Measurements from ENCODE around the gene TMCC1. TPM values are rescaled to one million over a fixed set of nuclear protein-coding genes. Genes with fewer than 3 reads are reported as not detected.

Gene TMCC1
- total RNA-seq, 4 donors from 2014 or later, result 4.1 to 21.8 (median 14.5) TPM

- Histone ChIP-seq H3K4me3 (no peak overlapping the region), H3K4me1 (peaks cover 0 to 11% (median 8%) of the 10 kb centered on the region in 4 donors), H3K36me3 (no peaks in the 10 kb centered on the region), H3K27me3 (no peaks in the 10 kb centered on the region), H3K27ac (no peak overlapping the region), H3K9me3 (no peaks in the 10 kb centered on the region)
- no peak for DNase-seq
- in situ Hi-C loops (cut with MboI; ENCODE audit: low pct_ligation_motif_present in 1 of 4, low pct_unique_long_range_greater_than_20kb in 1 of 4, low sequenced_read_pairs in 3 of 4) (loop anchor here in 3 of 4 donors (5.0 to 25.0 kb wide), 3 partner anchors 145 to 305 kb away; no protein-coding TSS in a partner anchor), intact Hi-C loops (cut with DNase I; ENCODE audit: low total_unique reads) (no loop called here)
- TF ChIP-seq POLR2A (IDR thresholded peaks at IDR 0.05), result no peak
- no peak for TF ChIP-seq POLR2AphosphoS5 (IDR thresholded peaks at IDR 0.05)
- TF ChIP-seq EP300 (IDR thresholded peaks at IDR 0.05; ENCODE audit: low read depth), result no peak
- TF ChIP-seq, protein P1, sequence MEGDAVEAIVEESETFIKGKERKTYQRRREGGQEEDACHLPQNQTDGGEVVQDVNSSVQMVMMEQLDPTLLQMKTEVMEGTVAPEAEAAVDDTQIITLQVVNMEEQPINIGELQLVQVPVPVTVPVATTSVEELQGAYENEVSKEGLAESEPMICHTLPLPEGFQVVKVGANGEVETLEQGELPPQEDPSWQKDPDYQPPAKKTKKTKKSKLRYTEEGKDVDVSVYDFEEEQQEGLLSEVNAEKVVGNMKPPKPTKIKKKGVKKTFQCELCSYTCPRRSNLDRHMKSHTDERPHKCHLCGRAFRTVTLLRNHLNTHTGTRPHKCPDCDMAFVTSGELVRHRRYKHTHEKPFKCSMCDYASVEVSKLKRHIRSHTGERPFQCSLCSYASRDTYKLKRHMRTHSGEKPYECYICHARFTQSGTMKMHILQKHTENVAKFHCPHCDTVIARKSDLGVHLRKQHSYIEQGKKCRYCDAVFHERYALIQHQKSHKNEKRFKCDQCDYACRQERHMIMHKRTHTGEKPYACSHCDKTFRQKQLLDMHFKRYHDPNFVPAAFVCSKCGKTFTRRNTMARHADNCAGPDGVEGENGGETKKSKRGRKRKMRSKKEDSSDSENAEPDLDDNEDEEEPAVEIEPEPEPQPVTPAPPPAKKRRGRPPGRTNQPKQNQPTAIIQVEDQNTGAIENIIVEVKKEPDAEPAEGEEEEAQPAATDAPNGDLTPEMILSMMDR (IDR thresholded peaks at IDR 0.05), result no peak
- 89 to 93% methylated on average over 4 to 11 of the region's 11 CpGs for WGBS, 2 donors (ENCODE audit: low coverage in 1 of 2)
Observed at GRCh38 chr3:129632556-129632955, 261.0 kb downstream of the TMCC1 start.

DNA sequence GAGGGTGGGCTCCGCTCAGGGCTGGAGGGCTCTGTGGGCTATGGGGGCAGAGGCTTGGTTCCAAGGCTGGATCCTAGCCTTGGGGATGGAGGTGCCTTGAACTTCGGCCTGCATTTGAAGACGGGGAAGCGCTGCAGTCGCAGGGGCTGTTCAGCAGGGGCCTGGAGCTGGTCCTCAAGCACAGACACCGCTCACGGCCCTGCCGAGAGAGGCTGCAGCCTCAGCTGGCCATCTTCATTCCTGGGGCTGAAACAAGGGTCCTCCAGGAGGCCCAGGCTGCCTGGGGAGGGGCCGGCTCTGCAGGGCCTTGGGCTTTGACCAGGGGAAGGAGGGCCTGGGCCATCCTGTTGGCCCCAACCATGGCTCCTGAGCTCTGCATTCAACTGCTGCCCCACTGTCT, 261.5 kb downstream of the TMCC1 start:
- Histone ChIP-seq H3K4me3 (no peak overlapping the region), H3K9me3 (no peaks in the 10 kb centered on the region), H3K36me3 (no peaks in the 10 kb centered on the region), H3K4me1 (peaks cover 0 to 16% (median 10%) of the 10 kb centered on the region in 4 donors), H3K27me3 (no peaks in the 10 kb centered on the region), H3K27ac (no peak overlapping the region)
- intact Hi-C loops (cut with DNase I; ENCODE audit: low total_unique reads), result no loop called here
- in situ Hi-C loops (cut with MboI; ENCODE audit: low pct_ligation_motif_present in 1 of 4, low pct_unique_long_range_greater_than_20kb in 1 of 4, low sequenced_read_pairs in 3 of 4), result loop anchor here in 3 of 4 donors (5.0 to 25.0 kb wide), 3 partner anchors 145 to 305 kb away; no protein-coding TSS in a partner anchor
- 82% methylated on average over 9 of the region's 9 CpGs; no CpG with 5 or more reads in 1 of the 2 donors for WGBS, 2 donors (ENCODE audit: low coverage in 1 of 2)
- DNase-seq, result no peak
- TF ChIP-seq POLR2AphosphoS5 (IDR thresholded peaks at IDR 0.05), result no peak
- TF ChIP-seq POLR2A (IDR thresholded peaks at IDR 0.05), result no peak
- TF ChIP-seq, protein P1 (IDR thresholded peaks at IDR 0.05), result no peak
- no peak for TF ChIP-seq EP300 (IDR thresholded peaks at IDR 0.05; ENCODE audit: low read depth)

- no peaks in the 10 kb centered on the region for H3K9me3 ChIP-seq
- 78 to 83% methylated on average over 6 of the region's 6 CpGs for WGBS, 2 donors (ENCODE audit: low coverage in 1 of 2)
- peaks cover 19 to 44% (median 32%) of the 10 kb centered on the region in 4 donors for H3K4me1 ChIP-seq
- no peaks in the 10 kb centered on the region for H3K36me3 ChIP-seq
- DNase-seq, result no peak
- no peak for TF ChIP-seq EP300 (IDR thresholded peaks at IDR 0.05; ENCODE audit: low read depth)
- TF ChIP-seq, protein P1 (IDR thresholded peaks at IDR 0.05), result no peak
- no peak for TF ChIP-seq POLR2AphosphoS5 (IDR thresholded peaks at IDR 0.05)
- TF ChIP-seq POLR2A (IDR thresholded peaks at IDR 0.05), result no peak
- intact Hi-C loops (cut with DNase I; ENCODE audit: low total_unique reads) (loop anchor here (10.0 kb wide), 1 partner anchor 306 kb away; no protein-coding TSS in a partner anchor), in situ Hi-C loops (cut with MboI; ENCODE audit: low pct_ligation_motif_present in 1 of 4, low pct_unique_long_range_greater_than_20kb in 1 of 4, low sequenced_read_pairs in 3 of 4) (loop anchor here in 2 of 4 donors (25.0 kb wide), 2 partner anchors 142 to 308 kb away; no protein-coding TSS in a partner anchor)
- no peaks in the 10 kb centered on the region for H3K27me3 ChIP-seq
- no peak overlapping the region for H3K4me3 ChIP-seq
- H3K27ac ChIP-seq, result peak overlapping the region in 1 of 4 donors; percentile 100
Observed at GRCh38 chr3:129629011-129629410, 264.5 kb downstream of the TMCC1 start.

- Histone ChIP-seq H3K4me3 (peak overlapping the region in 3 of 4 donors; percentile 68 to 77 (median 73)), H3K9me3 (no peaks in the 10 kb centered on the region), H3K36me3 (no peaks in the 10 kb centered on the region), H3K27me3 (no peaks in the 10 kb centered on the region), H3K27ac (peak overlapping the region; percentile 95 to 100 (median 99)), H3K4me1 (peaks cover 28 to 52% (median 40%) of the 10 kb centered on the region in 4 donors)
- in situ Hi-C loops (cut with MboI; ENCODE audit: low pct_ligation_motif_present in 1 of 4, low pct_unique_long_range_greater_than_20kb in 1 of 4, low sequenced_read_pairs in 3 of 4) (loop anchor here in 2 of 4 donors (25.0 kb wide), 2 partner anchors 141 to 309 kb away; no protein-coding TSS in a partner anchor), intact Hi-C loops (cut with DNase I; ENCODE audit: low total_unique reads) (loop anchor here (10.0 kb wide), 1 partner anchor 307 kb away; no protein-coding TSS in a partner anchor)
- 20 to 24% methylated on average over 9 of the region's 9 CpGs for WGBS, 2 donors (ENCODE audit: low coverage in 1 of 2)
- no peak for DNase-seq
- TF ChIP-seq EP300 (IDR thresholded peaks at IDR 0.05; ENCODE audit: low read depth) (no peak), POLR2A (IDR thresholded peaks at IDR 0.05) (no peak), POLR2AphosphoS5 (IDR thresholded peaks at IDR 0.05) (no peak)
- TF ChIP-seq, protein P1 (IDR thresholded peaks at IDR 0.05), result peak in 2 of 5 experiments; percentile 21 to 27
Observed at GRCh38 chr3:129628169-129628522, 265.4 kb downstream of the TMCC1 start.

All from transverse colon (tissue), 4 donors.